ENCODE data around the gene SELENOK.

Gene SELENOK

DNA sequence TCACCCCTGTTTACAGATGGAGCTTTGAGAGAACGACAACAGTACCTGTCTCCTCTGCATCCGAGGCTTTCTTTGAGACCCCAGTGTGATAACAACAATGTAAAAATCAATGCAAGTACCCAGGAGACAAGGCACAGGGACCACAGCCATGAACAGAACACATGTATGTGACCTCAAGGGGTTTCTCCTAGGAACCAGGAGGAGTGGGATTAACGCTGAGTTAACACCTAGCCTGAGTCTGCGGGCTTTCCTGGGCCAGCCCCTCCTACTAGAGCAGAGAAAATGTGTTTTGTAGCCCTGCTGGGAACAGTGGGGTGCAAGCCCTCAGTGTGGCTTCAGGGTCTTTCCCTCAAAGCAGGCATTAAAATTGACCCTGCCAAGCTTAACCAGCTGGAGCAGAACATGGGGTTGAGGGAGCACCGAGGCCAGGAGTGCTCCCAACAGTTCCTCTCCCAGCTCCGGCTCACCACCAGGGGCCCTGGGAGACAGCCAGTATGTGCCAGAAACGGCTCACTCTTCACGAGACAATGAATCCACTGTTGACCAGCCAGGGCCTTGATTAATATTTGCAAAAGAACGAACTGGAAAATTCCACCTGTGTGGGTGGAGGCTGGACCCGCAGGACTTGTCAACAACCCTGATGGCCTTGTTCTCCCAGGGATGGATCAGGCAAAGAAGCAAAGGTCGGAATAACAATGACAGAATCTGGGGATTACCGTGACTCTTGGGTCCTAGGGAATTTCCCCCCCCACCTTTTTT lies 49.0 kb downstream of the SELENOK start:
- DNase-seq = no peak

DNA sequence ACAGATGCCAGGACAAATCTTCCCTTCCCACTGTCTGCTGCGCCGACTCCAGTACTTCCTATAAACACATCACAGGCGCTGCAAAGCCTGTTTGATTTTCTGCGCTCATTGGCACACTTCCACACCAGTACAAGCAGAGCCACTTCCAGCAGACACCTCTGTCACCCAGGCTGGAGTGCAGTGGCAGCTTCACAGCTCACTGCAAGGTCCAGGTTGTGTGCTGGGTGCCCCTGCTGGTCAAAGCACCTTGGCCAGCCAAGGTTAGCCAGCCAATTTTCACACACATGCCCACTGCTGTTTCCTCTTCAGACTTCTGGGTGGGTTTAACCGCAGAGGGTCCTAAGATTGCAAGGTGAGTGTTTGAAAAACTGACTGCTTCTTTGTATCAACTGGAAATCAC lies 50.4 kb downstream of the SELENOK start:
- no peak for DNase-seq

DNA sequence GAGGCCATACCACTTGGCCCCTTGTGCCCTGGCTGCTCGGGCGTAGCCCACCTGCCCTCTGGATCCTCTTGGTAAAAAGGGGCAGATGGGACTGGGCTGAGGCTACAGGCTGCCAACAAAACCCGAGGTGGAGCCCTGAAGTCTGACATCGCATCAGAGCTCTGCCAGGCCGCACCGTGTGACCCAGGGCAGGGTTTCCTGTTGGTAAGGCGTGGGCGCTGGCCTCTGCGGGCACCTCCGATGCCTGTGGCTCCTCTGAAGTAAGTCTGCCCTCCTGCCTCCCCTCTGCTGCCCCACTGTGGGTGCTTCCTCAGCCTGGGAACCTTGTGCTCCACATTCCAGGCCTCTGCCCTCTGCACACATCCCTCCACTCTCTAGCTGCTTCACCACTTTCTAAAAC lies 54.3 kb downstream of the SELENOK start:
- no peak for DNase-seq

DNA sequence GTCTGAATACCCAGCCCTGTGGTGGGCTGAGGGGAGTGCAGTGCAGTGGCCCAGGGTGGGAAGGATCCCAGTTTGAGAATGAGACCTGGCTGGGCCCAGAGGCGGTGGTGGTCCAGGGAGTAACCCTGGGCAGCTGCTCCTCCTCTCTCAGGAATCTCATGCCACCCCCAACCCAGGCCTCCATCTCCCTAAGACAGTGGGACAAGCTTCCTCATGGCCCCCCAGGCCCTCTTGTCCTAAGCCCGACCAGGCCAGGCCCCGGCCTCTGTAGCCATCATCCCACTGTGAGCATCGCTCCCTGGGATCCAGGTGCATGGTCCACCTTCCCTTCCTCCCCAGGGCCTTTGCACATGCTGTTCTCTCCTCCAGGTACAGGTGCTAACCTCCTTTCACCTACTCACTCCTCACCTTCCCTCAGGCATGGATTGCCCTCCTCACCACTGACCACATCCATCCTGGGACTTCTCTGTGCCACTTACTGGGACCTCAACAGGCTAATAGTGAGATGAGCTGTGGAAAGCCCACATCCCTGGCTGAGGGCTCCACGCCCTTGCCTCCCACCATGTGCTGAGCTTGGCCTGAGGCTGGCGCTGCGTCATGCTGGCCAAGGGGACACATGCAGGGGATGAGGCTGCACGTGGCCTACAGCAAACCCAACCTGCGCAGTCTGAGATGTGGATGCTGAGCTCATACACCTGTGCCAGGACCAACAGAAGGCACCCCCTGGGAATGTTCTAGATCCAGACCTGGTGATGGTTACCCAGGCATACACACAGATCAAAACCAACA lies 55.4 kb downstream of the SELENOK start:
- no peak for DNase-seq

DNA sequence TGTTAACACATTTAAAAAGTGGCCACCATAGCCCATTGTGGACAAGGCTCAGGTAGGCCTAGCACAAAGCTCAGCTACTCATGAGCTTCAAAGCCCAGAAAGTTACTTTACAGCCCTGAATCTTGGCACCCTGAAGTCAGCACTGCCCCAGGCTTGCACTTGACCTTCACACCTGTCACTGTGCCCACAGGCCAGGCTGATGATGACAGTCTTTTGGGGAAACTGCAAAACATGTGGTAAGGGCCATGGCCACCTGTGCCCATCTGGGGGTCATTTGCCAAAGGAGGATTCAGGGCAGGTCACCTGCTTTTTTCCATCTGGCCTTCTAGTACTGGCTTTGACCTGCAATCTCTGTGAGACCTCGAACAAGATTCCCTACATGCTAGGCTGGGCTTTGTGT lies 56.4 kb downstream of the SELENOK start:
- no peak for DNase-seq

DNA sequence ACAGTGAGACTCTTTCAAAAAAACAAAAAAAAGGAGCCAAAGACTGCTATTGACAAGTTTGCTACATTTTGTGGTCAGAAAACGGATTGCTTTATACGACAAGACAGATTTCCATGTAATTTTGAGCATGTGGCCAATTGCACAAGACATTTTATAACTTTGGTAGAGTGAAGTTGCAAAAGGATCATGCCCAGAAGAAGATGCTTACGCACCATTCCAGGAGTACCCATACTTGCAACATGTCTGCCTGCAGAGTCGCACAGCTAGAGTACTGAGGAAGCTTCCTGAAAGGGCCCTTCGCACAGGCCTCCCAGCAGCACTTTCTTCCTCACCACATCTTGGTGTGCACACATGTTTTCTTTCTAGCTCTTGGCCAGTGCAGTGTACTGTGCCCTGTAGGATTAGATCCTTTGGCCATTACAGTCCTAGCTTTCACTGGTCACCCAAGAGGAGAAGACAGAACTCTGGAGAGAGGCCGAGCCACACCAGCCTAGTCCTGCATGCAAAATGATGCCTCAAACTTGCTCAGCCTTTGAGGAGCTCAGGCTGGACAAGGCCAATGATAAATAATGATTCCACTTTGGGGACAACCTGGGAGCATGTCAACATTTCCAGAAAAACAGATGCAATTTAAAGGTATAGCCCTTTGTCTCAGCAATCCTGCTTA lies 57.1 kb downstream of the SELENOK start:
- no peak for DNase-seq

Measured in fibroblast of skin of abdomen (primary cell).